ENCODE measurements around the gene POLR3H.

DNA sequence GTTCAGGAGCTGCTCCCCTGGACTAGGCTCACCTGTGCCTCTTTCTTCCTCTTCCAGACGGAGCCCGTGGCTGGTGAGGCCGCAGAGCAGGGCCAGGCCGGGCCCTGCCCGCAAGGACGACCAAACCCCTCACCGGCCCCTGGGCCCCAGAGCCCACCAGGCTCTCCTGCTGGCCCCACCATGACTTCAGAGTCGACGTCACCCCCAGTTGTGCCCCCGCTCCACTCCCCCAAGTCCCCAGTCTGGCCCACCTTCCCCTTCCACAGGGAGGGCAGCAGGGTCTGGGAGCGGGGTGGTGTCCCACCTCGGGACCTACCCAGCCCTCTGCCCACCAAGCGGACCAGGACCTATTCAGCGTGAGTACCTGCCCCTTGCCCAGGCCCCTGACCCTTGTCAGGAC lies 27.5 kb upstream of the POLR3H start:
- TF ChIP-seq, protein P1, sequence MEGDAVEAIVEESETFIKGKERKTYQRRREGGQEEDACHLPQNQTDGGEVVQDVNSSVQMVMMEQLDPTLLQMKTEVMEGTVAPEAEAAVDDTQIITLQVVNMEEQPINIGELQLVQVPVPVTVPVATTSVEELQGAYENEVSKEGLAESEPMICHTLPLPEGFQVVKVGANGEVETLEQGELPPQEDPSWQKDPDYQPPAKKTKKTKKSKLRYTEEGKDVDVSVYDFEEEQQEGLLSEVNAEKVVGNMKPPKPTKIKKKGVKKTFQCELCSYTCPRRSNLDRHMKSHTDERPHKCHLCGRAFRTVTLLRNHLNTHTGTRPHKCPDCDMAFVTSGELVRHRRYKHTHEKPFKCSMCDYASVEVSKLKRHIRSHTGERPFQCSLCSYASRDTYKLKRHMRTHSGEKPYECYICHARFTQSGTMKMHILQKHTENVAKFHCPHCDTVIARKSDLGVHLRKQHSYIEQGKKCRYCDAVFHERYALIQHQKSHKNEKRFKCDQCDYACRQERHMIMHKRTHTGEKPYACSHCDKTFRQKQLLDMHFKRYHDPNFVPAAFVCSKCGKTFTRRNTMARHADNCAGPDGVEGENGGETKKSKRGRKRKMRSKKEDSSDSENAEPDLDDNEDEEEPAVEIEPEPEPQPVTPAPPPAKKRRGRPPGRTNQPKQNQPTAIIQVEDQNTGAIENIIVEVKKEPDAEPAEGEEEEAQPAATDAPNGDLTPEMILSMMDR (conservative IDR thresholded peaks at IDR 0.05; ENCODE audit: low read length) = no peak
- no peak for TF ChIP-seq EZH2phosphoT487 (IDR thresholded peaks at IDR 0.05; ENCODE audit: borderline replicate concordance)
